HG02970 (cell line): ENCODE data around the gene KRTAP4-4.
"Not testable (repeated sequence)": the region's sequence is repeated elsewhere in the genome, so short reads cannot be mapped to it uniquely, and the experiment has no call there.

Experiments
- ATAC-seq: cut with Tn5 transposase; IDR thresholded peaks from one replicate; pipeline ENCODE4 v1.9.1; 2021; ENCODE audit warnings: mild to moderate bottlenecking, moderate library complexity, moderate number of reproducible peaks; ENCODE audit not compliant: unreplicated experiment, low FRiP score

The KRTAP4-4 gene

DNA sequence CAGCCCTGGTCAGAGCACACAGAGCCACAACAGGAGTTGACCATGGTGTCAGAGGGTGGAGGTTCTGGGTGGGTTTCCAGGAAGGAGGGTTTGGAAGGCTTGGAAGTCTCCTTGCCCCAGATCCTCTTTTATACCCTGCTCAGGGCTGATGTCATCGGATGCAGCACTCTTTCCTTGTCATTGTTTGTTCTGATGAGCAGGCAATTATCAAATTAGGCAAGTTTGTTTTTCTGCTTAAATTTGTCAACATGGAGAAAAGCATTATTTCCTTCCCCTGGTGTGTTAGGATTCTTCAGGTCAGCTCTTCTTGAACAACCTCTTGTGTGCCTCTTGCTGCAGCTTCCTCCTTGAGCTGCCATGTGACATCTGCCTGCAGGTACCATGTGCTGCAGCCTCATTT, at the start of gene KRTAP4-4:
KRTAP4-4 (minus strand) TSS at position 101 of the 400 bp plus-strand sequence; CDS start at position 44, 57 bp downstream.
- no peak for ATAC-seq

DNA sequence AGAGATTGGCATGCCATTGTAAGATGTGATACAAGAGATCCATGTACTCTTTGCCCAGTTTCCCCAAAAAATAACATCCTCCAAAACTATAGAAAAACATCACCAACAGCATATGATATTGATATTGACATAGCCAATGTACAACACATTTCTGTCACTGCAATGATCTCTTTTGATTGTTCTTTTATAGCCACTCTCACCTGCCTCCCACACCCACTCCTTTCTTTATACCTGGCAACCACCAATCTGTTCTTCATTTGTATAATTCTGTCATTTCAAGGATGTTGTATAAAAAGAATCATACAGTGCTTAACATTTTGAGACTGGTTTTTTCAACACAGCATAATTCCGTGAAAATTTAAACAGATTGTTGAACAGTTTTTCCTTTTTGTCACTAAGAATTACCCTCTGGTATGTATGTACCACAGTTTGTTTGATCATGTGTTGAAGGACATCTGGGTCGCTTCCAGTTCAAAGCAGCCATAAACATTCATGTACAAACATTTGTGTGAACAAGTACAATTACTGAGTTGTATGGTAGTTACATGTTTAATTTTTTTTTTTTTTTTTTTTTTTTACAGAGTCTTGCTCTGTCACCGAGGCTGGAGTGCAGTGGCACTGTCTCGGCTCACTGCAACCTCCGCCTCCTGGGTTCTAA, 39.0 kb upstream of the KRTAP4-4 start:
- no peak for ATAC-seq

DNA sequence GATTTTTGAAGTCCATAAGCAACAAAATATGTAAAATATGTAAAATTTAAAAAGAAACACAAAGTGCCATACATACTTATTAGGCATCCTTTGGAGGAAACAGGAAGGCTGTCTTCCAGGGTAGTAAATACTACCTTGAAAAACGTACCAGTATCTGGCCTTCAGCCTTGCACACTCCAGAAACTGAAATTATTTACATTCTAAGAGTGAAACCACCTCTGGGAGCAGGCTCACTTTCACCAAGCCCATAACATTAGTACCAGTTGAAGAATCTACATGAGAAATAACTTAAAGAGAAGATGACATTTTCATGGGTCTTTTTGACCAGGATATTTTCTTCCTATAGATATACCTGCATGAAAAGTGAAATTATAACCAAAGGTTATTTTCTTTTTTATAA, 35.5 kb upstream of the KRTAP4-4 start:
- ATAC-seq, result no peak

DNA sequence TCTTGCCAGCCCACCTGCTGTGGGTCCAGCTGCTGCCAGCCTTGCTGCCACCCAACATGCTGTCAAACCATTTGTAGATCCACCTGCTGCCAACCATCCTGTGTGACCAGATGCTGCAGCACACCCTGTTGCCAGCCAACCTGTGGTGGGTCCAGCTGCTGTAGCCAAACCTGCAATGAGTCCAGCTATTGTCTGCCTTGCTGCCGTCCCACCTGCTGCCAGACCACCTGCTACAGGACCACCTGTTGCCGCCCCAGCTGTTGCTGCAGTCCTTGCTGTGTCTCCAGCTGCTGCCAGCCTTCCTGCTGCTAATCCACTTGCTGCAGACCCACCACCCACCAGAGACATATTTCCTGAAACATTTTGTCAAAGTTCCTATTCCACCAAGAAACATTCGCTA, 29.8 kb upstream of the KRTAP4-4 start:
- ATAC-seq, result no peak

GRCh38 chr17:41189837-41190318, 29.3 kb upstream of the KRTAP4-4 start, which contains the start of gene KRTAP9-1:
KRTAP9-1 (plus strand) TSS chr17:41189887; CDS start chr17:41189887, 0 bp downstream.
- not testable (repeated sequence) for ATAC-seq

- ATAC-seq, result no peak
Measured at GRCh38 chr17:41186872-41187271, 26.3 kb upstream of the KRTAP4-4 start.

- no peak for ATAC-seq
Measured at GRCh38 chr17:41185001-41185400, 24.5 kb upstream of the KRTAP4-4 start.

DNA sequence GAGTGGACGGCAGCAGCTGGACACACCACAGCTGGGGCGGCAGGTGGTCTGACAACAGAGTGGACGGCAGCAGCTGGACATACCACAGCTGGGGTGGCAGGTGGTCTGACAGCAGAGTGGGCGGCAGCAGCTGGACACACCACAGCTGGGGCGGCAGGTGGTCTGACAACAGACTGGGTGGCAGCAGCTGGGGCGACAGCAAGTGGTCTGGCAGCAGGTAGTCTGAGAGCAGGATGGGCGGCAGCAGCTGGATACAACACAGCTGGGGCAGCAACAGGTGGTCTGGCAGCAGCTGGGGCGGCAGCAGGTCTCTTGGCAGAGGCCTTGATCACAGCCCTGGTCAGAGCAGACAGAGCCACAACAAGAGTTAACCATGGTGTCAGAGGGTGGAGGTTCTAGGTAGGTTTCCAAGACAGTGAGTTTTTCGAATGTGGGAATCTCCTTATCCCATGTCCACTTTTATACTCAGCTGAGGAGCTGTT, 24.0 kb upstream of the KRTAP4-4 start, which contains the start of gene KRTAP4-1:
KRTAP4-1 (minus strand) TSS at position 432 of the 482 bp plus-strand sequence; CDS start at position 375, 57 bp downstream.
- no peak for ATAC-seq

- ATAC-seq, result no peak
Measured at GRCh38 chr17:41178843-41179616, 18.5 kb upstream of the KRTAP4-4 start.

DNA sequence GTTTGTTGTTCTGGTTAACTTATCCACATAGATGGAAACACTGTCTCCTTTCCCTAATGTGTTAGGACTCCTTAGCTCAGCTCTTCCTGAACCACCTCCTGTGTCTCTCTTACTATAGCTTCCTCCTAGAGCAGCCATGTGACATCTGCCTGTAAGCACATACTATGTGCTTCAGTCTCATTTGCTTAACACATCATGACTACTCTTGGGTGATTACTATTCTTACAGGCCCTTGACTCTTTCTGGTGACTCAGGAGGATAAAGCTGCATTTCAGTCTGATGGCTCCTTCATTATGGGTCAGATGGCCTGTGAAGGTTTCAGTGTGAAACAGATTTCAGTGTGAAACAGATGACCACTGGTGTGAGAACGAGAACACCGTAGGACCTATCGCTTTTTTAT, 17.8 kb upstream of the KRTAP4-4 start:
- ATAC-seq, result no peak

GRCh38 chr17:41177727-41178271, 17.3 kb upstream of the KRTAP4-4 start, which contains the start of gene KRTAP4-2:
KRTAP4-2 (minus strand) TSS chr17:41178221; CDS start chr17:41178164, 57 bp downstream.
- no peak for ATAC-seq

- no peak for ATAC-seq
Measured at GRCh38 chr17:41176744-41177387, 16.3 kb upstream of the KRTAP4-4 start.

DNA sequence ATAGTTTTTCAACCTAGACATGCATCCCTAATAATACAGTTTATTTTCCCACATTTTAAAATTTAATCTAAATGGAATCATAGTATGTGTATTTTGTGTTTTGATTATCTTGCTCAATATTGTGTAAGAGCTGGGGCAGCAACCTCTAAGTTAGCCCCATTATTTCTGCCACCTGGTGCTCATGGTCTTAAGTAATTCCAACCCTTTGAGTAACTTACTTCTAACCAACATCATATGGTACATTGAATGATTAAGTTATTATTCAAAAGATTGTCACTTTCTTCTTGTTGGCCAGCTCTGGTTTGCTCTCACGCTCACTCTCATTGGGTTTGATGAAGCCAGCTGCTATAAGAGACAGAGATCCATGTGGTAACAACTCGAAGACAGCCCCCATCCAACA, 11.3 kb upstream of the KRTAP4-4 start:
- ATAC-seq, result no peak

- no peak for ATAC-seq
Measured at GRCh38 chr17:41168121-41168520, 7.6 kb upstream of the KRTAP4-4 start, which contains the start of gene KRTAP4-3. KRTAP4-3 (minus strand) TSS chr17:41168221; CDS start chr17:41168172, 49 bp downstream.

DNA sequence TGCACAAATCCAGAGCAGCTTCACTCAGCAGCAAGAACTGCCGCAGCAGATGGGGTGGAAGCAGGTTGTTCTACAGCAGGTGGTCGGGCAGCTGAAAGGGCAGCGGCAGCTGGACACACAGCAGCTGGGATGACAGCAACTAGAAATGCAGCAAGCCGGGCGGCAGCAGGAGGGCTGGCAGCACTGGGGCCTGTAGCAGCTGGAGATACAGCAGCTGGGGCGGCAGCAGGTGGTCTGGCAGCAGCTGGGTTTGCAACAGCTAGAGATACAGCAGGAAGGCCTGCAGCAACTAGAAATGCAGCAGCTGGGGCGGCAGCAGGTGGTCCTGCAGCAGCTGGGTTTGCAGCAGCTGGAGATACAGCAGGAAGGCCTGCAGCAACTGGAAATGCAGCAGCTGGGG, 7.0 kb upstream of the KRTAP4-4 start:
- ATAC-seq, result no peak

- ATAC-seq, result no peak
Measured at GRCh38 chr17:41163828-41164227, 3.3 kb upstream of the KRTAP4-4 start.

- ATAC-seq, result not testable (repeated sequence)
Measured at GRCh38 chr17:41160190-41160589, 358 bp downstream of the KRTAP4-4 start.

- ATAC-seq, result no peak
Measured at GRCh38 chr17:41153856-41154255, 6.7 kb downstream of the KRTAP4-4 start.

- no peak for ATAC-seq
Measured at GRCh38 chr17:41151525-41151924, 9.0 kb downstream of the KRTAP4-4 start.

- no peak for ATAC-seq
Measured at GRCh38 chr17:41150026-41150425, 10.5 kb downstream of the KRTAP4-4 start.
